Keratinocyte (primary cell): ENCODE data around the gene NFAT5. TPM values are rescaled to one million over a fixed set of nuclear protein-coding genes. Genes with fewer than 3 reads are reported as not detected.

Experiments
- DNase-seq: peaks from one replicate; pipeline ENCODE4 v3.0.0-alpha.2; 2011; ENCODE audit warnings: low read depth, missing footprints, low spot score
- FAIRE-seq: peaks from 2 replicates; lab custom pipeline; 2011; peaks lifted over from hg19 to GRCh38; lab: Jason Lieb, UNC
- H2AFZ ChIP-seq: 2 replicates; pipeline ENCODE4 v1.6.0; 2012; ENCODE audit warnings: low read length, control low read depth, inconsistent platforms; ENCODE audit not compliant: control insufficient read depth
- H3K27ac ChIP-seq: 2 replicates; pipeline ENCODE4 v1.5.1; 2011; ENCODE audit warnings: low read length; ENCODE audit not compliant: control insufficient read depth, insufficient read depth
- H3K27me3 ChIP-seq: 3 replicates; pipeline ENCODE4 v1.6.0; 2011; ENCODE audit warnings: low read length; ENCODE audit not compliant: control insufficient read depth, insufficient read depth; ENCODE audit errors: extremely low read depth
- H3K36me3 ChIP-seq, 2 experiments: 2 replicates in 1 of 2; 3 replicates in 1 of 2; pipeline ENCODE4 v1.5.1; 2011; ENCODE audit warnings: low read length in 2 of 2, mild to moderate bottlenecking in 1 of 2; ENCODE audit not compliant: control insufficient read depth in 2 of 2, insufficient read depth in 2 of 2; ENCODE audit errors: extremely low read depth in 1 of 2
- H3K4me1 ChIP-seq: 3 replicates; pipeline ENCODE4 v1.5.1; 2011; ENCODE audit warnings: low read length; ENCODE audit not compliant: control insufficient read depth, insufficient read depth; ENCODE audit errors: extremely low read depth
- H3K4me2 ChIP-seq: 3 replicates; pipeline ENCODE4 v1.6.0; 2011; ENCODE audit warnings: low read depth, low read length; ENCODE audit not compliant: control insufficient read depth, insufficient read depth; ENCODE audit errors: extremely low read depth
- H3K4me3 ChIP-seq, 3 experiments: fragments of 200-600 bp in 1 of 3; sonication (generic) in 1 of 3; 2 replicates in 2 of 3; 3 replicates in 1 of 3; pipeline ENCODE4 v1.5.1; 2011 to 2016; ENCODE audit warnings: low read length in 3 of 3, mild to moderate bottlenecking in 3 of 3, control low read depth in 2 of 3, inconsistent platforms in 1 of 3, low read depth in 1 of 3, mixed read lengths in 1 of 3, mixed run types in 1 of 3, moderate library complexity in 1 of 3; ENCODE audit not compliant: control insufficient read depth in 2 of 3, insufficient read depth in 2 of 3; ENCODE audit errors: extremely low read depth in 1 of 3
- H3K79me2 ChIP-seq: 2 replicates; pipeline ENCODE4 v1.6.0; 2012; ENCODE audit warnings: low read length; ENCODE audit not compliant: control insufficient read depth, insufficient read depth
- H3K9ac ChIP-seq: 3 replicates; pipeline ENCODE4 v1.6.0; 2011; ENCODE audit warnings: low read length; ENCODE audit not compliant: control insufficient read depth, insufficient read depth; ENCODE audit errors: extremely low read depth
- H3K9me1 ChIP-seq: 3 replicates; pipeline ENCODE4 v1.6.0; 2011; ENCODE audit warnings: low read length; ENCODE audit not compliant: control insufficient read depth, insufficient read depth; ENCODE audit errors: extremely low read depth
- H3K9me3 ChIP-seq: 2 replicates; pipeline ENCODE4 v1.5.1; 2012; ENCODE audit warnings: low read depth, low read length; ENCODE audit not compliant: control insufficient read depth
- H4K20me1 ChIP-seq: 3 replicates; pipeline ENCODE4 v1.6.0; 2011; ENCODE audit warnings: low read length; ENCODE audit not compliant: control insufficient read depth, insufficient read depth; ENCODE audit errors: extremely low read depth
- CTCF ChIP-seq, 3 experiments: IDR thresholded peaks in 1 of 3; conservative IDR thresholded peaks in 1 of 3; optimal IDR thresholded peaks in 1 of 3; 2 replicates in 2 of 3; 3 replicates in 1 of 3; pipeline versions ENCODE3 to v1.5.1; 2011; ENCODE audit warnings: low read length in 3 of 3, mild to moderate bottlenecking in 3 of 3, moderate library complexity in 2 of 3, control low read depth in 1 of 3, inconsistent platforms in 1 of 3; ENCODE audit not compliant: insufficient read depth in 2 of 3; ENCODE audit errors: extremely low read depth in 1 of 3
- EZH2 ChIP-seq: IDR thresholded peaks from one replicate; pipeline ENCODE4 v1.6.1; 2012; ENCODE audit warnings: inconsistent platforms, mild to moderate bottlenecking, low read length, moderate library complexity
- dilution Hi-C: fragments of 300-500 bp; cut with MboI; formaldehyde crosslinking; loops from one replicate; pipeline ENCODE4 v1.7.0; 2020; ENCODE audit warnings: low sequenced_read_pairs; ENCODE audit not compliant: extremely low pct_ligation_motif_present
- polyA plus RNA-seq, 5 experiments: library from polyadenylated mRNA; depleted of rRNA in 3 of 5; stranded (reverse) in 3 of 5; stranded (forward) in 1 of 5; unstranded in 1 of 5; fragments of >200 nt; gene quantifications; 1 replicate in 1 of 5; 2 replicates in 3 of 5; 3 replicates in 1 of 5; pipeline versions ENCODE4 v1.2.1 to v1.2.3, GENCODE V29; 2011 to 2012; ENCODE audit warnings: missing spikeins in 2 of 5, low read depth in 1 of 5, low replicate concordance in 1 of 5

NFAT5 gene
- polyA plus RNA-seq, 1 donor (not counting 4 experiments of a cell fraction or from before 2014, with no cell fraction given): 24.9 TPM

GRCh38 chr16:69724414-69724873 lies 158.7 kb downstream of the NFAT5 start:
- no peak for FAIRE-seq
- H3K9me1 ChIP-seq: no peaks in the 10 kb centered on the region

GRCh38 chr16:69724981-69725479 lies 159.3 kb downstream of the NFAT5 start:
- H3K9ac ChIP-seq: peak overlapping the region; percentile 44
- H2AFZ ChIP-seq: peak overlapping the region; percentile 31
- peak overlapping the region in 2 of 3 experiments; percentile 32 to 78 for H3K4me3 ChIP-seq
- no peaks in the 10 kb centered on the region for H3K9me3 ChIP-seq
- no peaks in the 10 kb centered on the region for H4K20me1 ChIP-seq
- H3K4me2 ChIP-seq: peak overlapping the region; percentile 81
- peaks cover 2 to 5% of the 10 kb centered on the region in 2 experiments for H3K36me3 ChIP-seq
- H3K79me2 ChIP-seq: peaks cover 31% of the 10 kb centered on the region
- H3K27ac ChIP-seq: peak overlapping the region; percentile 30
- FAIRE-seq (no peak), DNase-seq (no peak)
- peaks cover 27% of the 10 kb centered on the region for H3K4me1 ChIP-seq
- TF ChIP-seq CTCF (optimal IDR thresholded peaks at IDR 0.05 in 1 of 3, IDR thresholded peaks at IDR 0.05 in 1 of 3, conservative IDR thresholded peaks at IDR 0.05 in 1 of 3; ENCODE audit: extremely low read depth in 1 of 3, insufficient read depth in 2 of 3, low read length in 3 of 3) (no peak), EZH2 (no peak)
- H3K9me1 ChIP-seq: no peaks in the 10 kb centered on the region
- dilution Hi-C loops: no loop called here
- no peaks in the 10 kb centered on the region for H3K27me3 ChIP-seq

More at GRCh38 chr16:69724414-69724873, 158.7 kb downstream of the NFAT5 start:
- peak overlapping the region; percentile 81 for H3K4me2 ChIP-seq
- H3K4me3 ChIP-seq: peak overlapping the region in 2 of 3 experiments; percentile 32 to 78
- no peaks in the 10 kb centered on the region for H3K27me3 ChIP-seq
- no peak overlapping the region for H3K27ac ChIP-seq
- TF ChIP-seq EZH2 (no peak), CTCF (optimal IDR thresholded peaks at IDR 0.05 in 1 of 3, IDR thresholded peaks at IDR 0.05 in 1 of 3, conservative IDR thresholded peaks at IDR 0.05 in 1 of 3; ENCODE audit: extremely low read depth in 1 of 3, insufficient read depth in 2 of 3, low read length in 3 of 3) (no peak)
- peaks cover 27% of the 10 kb centered on the region for H3K4me1 ChIP-seq
- H2AFZ ChIP-seq: no peak overlapping the region
- DNase-seq: no peak
- peaks cover 31% of the 10 kb centered on the region for H3K79me2 ChIP-seq
- H3K9me3 ChIP-seq: no peaks in the 10 kb centered on the region
- no peaks in the 10 kb centered on the region for H4K20me1 ChIP-seq
- H3K9ac ChIP-seq: no peak overlapping the region
- dilution Hi-C loops: no loop called here
- peaks cover 2 to 5% of the 10 kb centered on the region in 2 experiments for H3K36me3 ChIP-seq
